ENCODE results near the gene CEP126. TPM values are rescaled to one million over a fixed set of nuclear protein-coding genes. Genes with fewer than 3 reads are reported as not detected.

CEP126 gene
- total RNA-seq, 6 donors from 2014 or later: 2.0 to 33.4 (median 8.0) TPM

GRCh38 chr11:101923554-101923953 is 8.7 kb downstream of the CEP126 start:
- Histone ChIP-seq H3K36me3 (no peaks in the 10 kb centered on the region), H3K4me3 (no peak overlapping the region), H3K9me3 (no peaks in the 10 kb centered on the region), H3K27me3 (no peaks in the 10 kb centered on the region), H3K4me1 (no peaks in the 10 kb centered on the region), H3K27ac (no peak overlapping the region)
- 87 to 93% methylated on average over 2 of the region's 2 CpGs for WGBS, 2 donors
- DNase-seq: no peak
- no peak for ATAC-seq (ENCODE audit: low FRiP score in 2 of 2)
- no peak for TF ChIP-seq POLR2A (IDR thresholded peaks at IDR 0.05)
- TF ChIP-seq EP300 (IDR thresholded peaks at IDR 0.05): no peak

- WGBS, 2 donors: 81 to 89% methylated on average over 4 to 5 of the region's 5 CpGs
- ATAC-seq (ENCODE audit: low FRiP score in 2 of 2) (no peak), DNase-seq (no peak)
- no peaks in the 10 kb centered on the region for H3K4me1 ChIP-seq
- no peaks in the 10 kb centered on the region for H3K36me3 ChIP-seq
- H3K27me3 ChIP-seq: no peaks in the 10 kb centered on the region
- H3K4me3 ChIP-seq: no peak overlapping the region
- TF ChIP-seq CTCF (IDR thresholded peaks at IDR 0.05) (no peak), POLR2A (IDR thresholded peaks at IDR 0.05) (no peak), POLR2AphosphoS5 (IDR thresholded peaks at IDR 0.05) (no peak), EP300 (IDR thresholded peaks at IDR 0.05) (no peak)
- H3K27ac ChIP-seq: no peak overlapping the region
- H3K9me3 ChIP-seq: no peaks in the 10 kb centered on the region
Measured at GRCh38 chr11:101929294-101929915, 14.6 kb downstream of the CEP126 start.

- Histone ChIP-seq H3K4me1 (no peaks in the 10 kb centered on the region), H3K4me3 (no peak overlapping the region), H3K27me3 (no peaks in the 10 kb centered on the region), H3K9me3 (no peaks in the 10 kb centered on the region), H3K36me3 (no peaks in the 10 kb centered on the region), H3K27ac (no peak overlapping the region)
- TF ChIP-seq CTCF (IDR thresholded peaks at IDR 0.05) (no peak), POLR2AphosphoS5 (IDR thresholded peaks at IDR 0.05) (no peak), POLR2A (IDR thresholded peaks at IDR 0.05) (no peak), EP300 (IDR thresholded peaks at IDR 0.05) (no peak)
- ATAC-seq (ENCODE audit: low FRiP score in 2 of 2) (no peak), DNase-seq (no peak)
- WGBS, 2 donors: 80 to 85% methylated on average over 6 of the region's 6 CpGs
Measured at GRCh38 chr11:101931692-101932091, 16.9 kb downstream of the CEP126 start.

GRCh38 chr11:101940901-101941520 is 26.2 kb downstream of the CEP126 start:
- Histone ChIP-seq H3K27ac (no peak overlapping the region), H3K4me1 (no peaks in the 10 kb centered on the region), H3K27me3 (no peaks in the 10 kb centered on the region), H3K4me3 (no peak overlapping the region), H3K9me3 (no peaks in the 10 kb centered on the region), H3K36me3 (no peaks in the 10 kb centered on the region)
- 71 to 77% methylated on average over 3 of the region's 3 CpGs for WGBS, 2 donors
- TF ChIP-seq CTCF (IDR thresholded peaks at IDR 0.05): no peak
- no peak for TF ChIP-seq POLR2A (IDR thresholded peaks at IDR 0.05)
- TF ChIP-seq POLR2AphosphoS5 (IDR thresholded peaks at IDR 0.05): no peak
- no peak for TF ChIP-seq EP300 (IDR thresholded peaks at IDR 0.05)
- ATAC-seq (ENCODE audit: low FRiP score in 2 of 2): no peak
- DNase-seq: no peak

- H3K4me3 ChIP-seq: no peak overlapping the region
- H3K27ac ChIP-seq: no peak overlapping the region
- H3K4me1 ChIP-seq: no peaks in the 10 kb centered on the region
- no peaks in the 10 kb centered on the region for H3K36me3 ChIP-seq
- DNase-seq (no peak), ATAC-seq (ENCODE audit: low FRiP score in 2 of 2) (no peak)
- H3K9me3 ChIP-seq: no peaks in the 10 kb centered on the region
- H3K27me3 ChIP-seq: no peaks in the 10 kb centered on the region
- whole genome bisulfite sequencing, 2 donors: 76 to 87% methylated on average over 2 of the region's 2 CpGs
- TF ChIP-seq EP300 (IDR thresholded peaks at IDR 0.05) (no peak), CTCF (IDR thresholded peaks at IDR 0.05) (no peak), POLR2A (IDR thresholded peaks at IDR 0.05) (no peak), POLR2AphosphoS5 (IDR thresholded peaks at IDR 0.05) (no peak)
Measured at GRCh38 chr11:101944923-101945322, 30.1 kb downstream of the CEP126 start.
